Psoas muscle (tissue), 8 donors: ENCODE results near the gene C5AR1. TPM values are rescaled to one million over a fixed set of nuclear protein-coding genes. Genes with fewer than 3 reads are reported as not detected.
"Not testable (repeated sequence)": the region's sequence is repeated elsewhere in the genome, so short reads cannot be mapped to it uniquely, and the experiment has no call there.

ENCODE experiments used
- ATAC-seq, 4 donors: fragments of 200-7000 bp; cut with Tn5 transposase; one replicate each; pipeline ENCODE4 v1.9.1; 2020; ENCODE audit warnings: moderate library complexity in 3 of 4, mild to moderate bottlenecking in 2 of 4
- DNase-seq, 2 donors: peaks; one replicate each; pipeline ENCODE4 v3.0.0-alpha.2; 2020
- H3K27ac ChIP-seq: fragments of 200-600 bp; one replicate; pipeline ENCODE4 v1.8.0; 2022
- H3K27me3 ChIP-seq, 3 donors: fragments of 200-600 bp in 1 of 3; one replicate each; pipeline versions ENCODE4 v1.6.1 to v1.8.0; 2013 to 2022; ENCODE audit warnings: low read length in 2 of 3, mild to moderate bottlenecking in 2 of 3, moderate library complexity in 1 of 3; ENCODE audit not compliant: insufficient read depth in 3 of 3
- H3K36me3 ChIP-seq, 2 donors: fragments of 200-600 bp in 1 of 2; one replicate each; pipeline versions ENCODE4 v1.6.1 to v1.8.0; 2013 to 2022; ENCODE audit warnings: low read depth in 1 of 2, mild to moderate bottlenecking in 1 of 2, moderate library complexity in 1 of 2; ENCODE audit not compliant: insufficient read depth in 1 of 2
- H3K4me1 ChIP-seq: fragments of 200-600 bp; one replicate; pipeline ENCODE4 v1.8.0; 2022
- H3K4me3 ChIP-seq: fragments of 200-600 bp; one replicate; pipeline ENCODE4 v1.8.0; 2022; ENCODE audit warnings: mild to moderate bottlenecking
- H3K9me3 ChIP-seq: fragments of 200-600 bp; one replicate; pipeline ENCODE4 v1.8.0; 2022
- CTCF ChIP-seq: fragments of 200-600 bp; IDR thresholded peaks from one replicate; pipeline ENCODE4 v1.8.0; 2022; ENCODE audit warnings: antibody characterized with exemption
- WGBS, 3 donors: extraction: QIAGEN DNeasy Blood & Tissue Kit; methylation state at CpG; one replicate each; pipeline versions ENCODE4 v1.1.6 to v1.1.7; 2013; 5-methylcytosine and 5-hydroxymethylcytosine counted together
- intact Hi-C, 2 donors: fragments of 100-400 bp; cut with DNase I; formaldehyde crosslinking; loops; one replicate each; pipeline versions ENCODE4 v1.11.0 to v1.14.2; 2022
- long read RNA-seq, 2 donors: library from polyadenylated mRNA; unstranded; transcript quantifications; one replicate each; pipeline ENCODE4 v2.0.0, GENCODE V29; 2021
- polyA plus RNA-seq, 3 donors: library from polyadenylated mRNA; stranded (reverse); fragments of 200-250 nt; gene quantifications; one replicate each; pipeline ENCODE4 v1.2.3, GENCODE V29; 2013
- total RNA-seq, 4 donors: library from RNA; stranded (reverse); fragmentation: NEBNext Ultra II Directional in 2 of 4; extraction: Animal tissue kit (Norgen Biotek cat#: 25700) in 2 of 4; gene quantifications; one replicate each; pipeline versions ENCODE4 v1.2.1 to v1.2.4, GENCODE V29; 2021 to 2023
- donor health status: healthy with polysubstance abuse.
- donor health status: DM: no; HTN: no; CAD: no; lungs with moderate emphysema.
- donor health status: Bipolar disorder and iron deficiency.
- donor health status: healthy.
- donor health status: DM: yes; HTN: yes; CAD: no.
- donor health status: DM: no; HTN: no; CAD: no.
- donor health status: DM: no; HTN: no; CAD: no.
- donor health status: DM: yes; HTN: yes; CAD: no.

Gene C5AR1
- total RNA-seq = 1 to 10 TPM; 2.4 to 6.3 (median 4.5) TPM
- 1 to 10 TPM in 1 of 3 donors, under 1 TPM in 2; 0.64 to 2.3 (median 0.77) TPM for polyA plus RNA-seq
- long read RNA-seq, donor 1, partial matches to known transcripts = 0 of 2 reads
- long read RNA-seq, donor 1, other reads (novel, unspliced or antisense) = 2 of 2 reads
- long read RNA-seq, donor 2 = 0 reads

- H3K27me3 ChIP-seq = peaks cover 0 to 31% (median 0%) of the 10 kb centered on the region in 3 donors
- no peak within 1 kb of the TSS for H3K27ac ChIP-seq
- ATAC-seq = peak in 3 of 4 donors; percentile 32 to 44 (median 35)
- DNase-seq = no peak
- 32 to 39% (median 36%) methylated on average over 12 of the region's 12 CpGs for WGBS, 3 donors
- no peaks in the 10 kb centered on the region for H3K4me1 ChIP-seq
- H3K36me3 ChIP-seq = no peaks in the 10 kb centered on the region
- H3K4me3 ChIP-seq = peak within 1 kb of the TSS; percentile 33
- no peak for TF ChIP-seq CTCF
- H3K9me3 ChIP-seq = no peaks in the 10 kb centered on the region
- intact Hi-C loops = loop anchor here in 1 of 2 donors (10.0 kb wide), 1 partner anchor 75 kb away; no protein-coding TSS in a partner anchor
Observed at GRCh38 chr19:47309608-47310007, at the start of gene C5AR1. Gene C5AR1 (plus strand): TSS chr19:47309861. CDS start chr19:47309896, 35 bp downstream.

- intact Hi-C loops = no loop called here
- TF ChIP-seq CTCF = no peak
- ATAC-seq (no peak), DNase-seq (no peak)
- 84 to 90% (median 90%) methylated on average over 15 to 17 of the region's 17 CpGs for WGBS, 3 donors
- Histone ChIP-seq H3K27ac (no peak overlapping the region), H3K4me1 (peaks cover 18% of the 10 kb centered on the region), H3K4me3 (no peak overlapping the region), H3K36me3 (peaks cover 6 to 71% of the 10 kb centered on the region in 2 donors), H3K9me3 (no peaks in the 10 kb centered on the region), H3K27me3 (no peaks in the 10 kb centered on the region)
Observed at GRCh38 chr19:47260476-47260875, 49.2 kb upstream of the C5AR1 start.

GRCh38 chr19:47261946-47262793 lies 47.5 kb upstream of the C5AR1 start:
- DNase-seq, H3K27me3 ChIP-seq, H3K9me3 ChIP-seq, H3K27ac ChIP-seq, H3K4me3 ChIP-seq, intact Hi-C loops, ATAC-seq: not testable (repeated sequence)
- Histone ChIP-seq H3K36me3 (peaks cover 7 to 87% of the 10 kb centered on the region in 2 donors), H3K4me1 (peaks cover 21% of the 10 kb centered on the region)
- WGBS, 3 donors = 81 to 88% (median 85%) methylated on average over 14 of the region's 14 CpGs

- Histone ChIP-seq H3K4me3 (no peak overlapping the region), H3K4me1 (peaks cover 8% of the 10 kb centered on the region), H3K27ac (no peak overlapping the region), H3K36me3 (peaks cover 7 to 89% of the 10 kb centered on the region in 2 donors), H3K9me3 (no peaks in the 10 kb centered on the region), H3K27me3 (no peaks in the 10 kb centered on the region)
- intact Hi-C loops = no loop called here
- no peak for ATAC-seq
- TF ChIP-seq CTCF = no peak
- DNase-seq = no peak
- WGBS, 3 donors = 94 to 96% (median 95%) methylated on average over 28 to 30 of the region's 30 CpGs
Observed at GRCh38 chr19:47264629-47265028, 45.0 kb upstream of the C5AR1 start.

- H3K27me3 ChIP-seq = no peaks in the 10 kb centered on the region
- no peaks in the 10 kb centered on the region for H3K9me3 ChIP-seq
- peaks cover 8% of the 10 kb centered on the region for H3K4me1 ChIP-seq
- no peak overlapping the region for H3K4me3 ChIP-seq
- DNase-seq = no peak
- WGBS, 3 donors = 77 to 83% (median 78%) methylated on average over 21 of the region's 21 CpGs
- ATAC-seq = no peak
- H3K36me3 ChIP-seq = peaks cover 13 to 89% of the 10 kb centered on the region in 2 donors
- intact Hi-C loops = no loop called here
- TF ChIP-seq CTCF = no peak
- peak overlapping the region; percentile 64 for H3K27ac ChIP-seq
Observed at GRCh38 chr19:47266401-47266941, 43.2 kb upstream of the C5AR1 start.
